ENCODE results near the gene EWSR1.

EWSR1 gene

GRCh38 chr22:29254286-29254660, 13.8 kb upstream of the EWSR1 start:
- H3K9me3 ChIP-seq (ENCODE audit: control insufficient read depth, insufficient read depth, low read length), result no peaks in the 10 kb centered on the region
- H3K9ac ChIP-seq (ENCODE audit: low read depth, low read length), result no peak overlapping the region
- no peaks in the 10 kb centered on the region for H3K27me3 ChIP-seq (ENCODE audit: control insufficient read depth, insufficient read depth, low read length)
- H3K4me1 ChIP-seq (ENCODE audit: control insufficient read depth, insufficient read depth, low read length), result no peaks in the 10 kb centered on the region
- H3K4me3 ChIP-seq (ENCODE audit: low read depth, low read length), result no peak overlapping the region
- peaks cover 4% of the 10 kb centered on the region for H3K36me3 ChIP-seq (ENCODE audit: control insufficient read depth, insufficient read depth, low read length)

GRCh38 chr22:29255064-29255621, 12.9 kb upstream of the EWSR1 start:
- Histone ChIP-seq H3K9ac (ENCODE audit: low read depth, low read length) (no peak overlapping the region), H3K36me3 (ENCODE audit: control insufficient read depth, insufficient read depth, low read length) (peaks cover 6% of the 10 kb centered on the region), H3K4me1 (ENCODE audit: control insufficient read depth, insufficient read depth, low read length) (no peaks in the 10 kb centered on the region), H3K27me3 (ENCODE audit: control insufficient read depth, insufficient read depth, low read length) (no peaks in the 10 kb centered on the region), H3K9me3 (ENCODE audit: control insufficient read depth, insufficient read depth, low read length) (no peaks in the 10 kb centered on the region), H3K4me3 (ENCODE audit: low read depth, low read length) (no peak overlapping the region)

GRCh38 chr22:29256606-29257325, 11.3 kb upstream of the EWSR1 start:
- H3K36me3 ChIP-seq (ENCODE audit: control insufficient read depth, insufficient read depth, low read length), result peaks cover 11% of the 10 kb centered on the region

GRCh38 chr22:29257751-29258181, 10.3 kb upstream of the EWSR1 start:
- Histone ChIP-seq H3K4me1 (ENCODE audit: control insufficient read depth, insufficient read depth, low read length) (no peaks in the 10 kb centered on the region), H3K9me3 (ENCODE audit: control insufficient read depth, insufficient read depth, low read length) (no peaks in the 10 kb centered on the region), H3K27me3 (ENCODE audit: control insufficient read depth, insufficient read depth, low read length) (no peaks in the 10 kb centered on the region), H3K9ac (ENCODE audit: low read depth, low read length) (no peak overlapping the region), H3K4me3 (ENCODE audit: low read depth, low read length) (no peak overlapping the region), H3K36me3 (ENCODE audit: control insufficient read depth, insufficient read depth, low read length) (peaks cover 11% of the 10 kb centered on the region)

More at GRCh38 chr22:29256606-29257325, 11.3 kb upstream of the EWSR1 start:
- no peaks in the 10 kb centered on the region for H3K27me3 ChIP-seq (ENCODE audit: control insufficient read depth, insufficient read depth, low read length)
- H3K4me3 ChIP-seq (ENCODE audit: low read depth, low read length), result no peak overlapping the region
- no peaks in the 10 kb centered on the region for H3K4me1 ChIP-seq (ENCODE audit: control insufficient read depth, insufficient read depth, low read length)
- no peak overlapping the region for H3K9ac ChIP-seq (ENCODE audit: low read depth, low read length)
- H3K9me3 ChIP-seq (ENCODE audit: control insufficient read depth, insufficient read depth, low read length), result no peaks in the 10 kb centered on the region

GRCh38 chr22:29258407-29259252, 9.4 kb upstream of the EWSR1 start:
- Histone ChIP-seq H3K9ac (ENCODE audit: low read depth, low read length) (no peak overlapping the region), H3K27me3 (ENCODE audit: control insufficient read depth, insufficient read depth, low read length) (no peaks in the 10 kb centered on the region), H3K9me3 (ENCODE audit: control insufficient read depth, insufficient read depth, low read length) (no peaks in the 10 kb centered on the region), H3K4me3 (ENCODE audit: low read depth, low read length) (no peak overlapping the region), H3K4me1 (ENCODE audit: control insufficient read depth, insufficient read depth, low read length) (no peaks in the 10 kb centered on the region), H3K36me3 (ENCODE audit: control insufficient read depth, insufficient read depth, low read length) (peaks cover 11% of the 10 kb centered on the region)

- Histone ChIP-seq H3K9me3 (ENCODE audit: control insufficient read depth, insufficient read depth, low read length) (no peaks in the 10 kb centered on the region), H3K4me1 (ENCODE audit: control insufficient read depth, insufficient read depth, low read length) (no peaks in the 10 kb centered on the region), H3K4me3 (ENCODE audit: low read depth, low read length) (no peak overlapping the region), H3K9ac (ENCODE audit: low read depth, low read length) (no peak overlapping the region), H3K27me3 (ENCODE audit: control insufficient read depth, insufficient read depth, low read length) (no peaks in the 10 kb centered on the region), H3K36me3 (ENCODE audit: control insufficient read depth, insufficient read depth, low read length) (peaks cover 15% of the 10 kb centered on the region)
Measured at GRCh38 chr22:29259253-29259899, 8.7 kb upstream of the EWSR1 start.

GRCh38 chr22:29260031-29260560, 8.0 kb upstream of the EWSR1 start:
- peaks cover 18% of the 10 kb centered on the region for H3K36me3 ChIP-seq (ENCODE audit: control insufficient read depth, insufficient read depth, low read length)
- H3K4me1 ChIP-seq (ENCODE audit: control insufficient read depth, insufficient read depth, low read length), result no peaks in the 10 kb centered on the region
- H3K4me3 ChIP-seq (ENCODE audit: low read depth, low read length), result no peak overlapping the region
- H3K27me3 ChIP-seq (ENCODE audit: control insufficient read depth, insufficient read depth, low read length), result no peaks in the 10 kb centered on the region
- no peak overlapping the region for H3K9ac ChIP-seq (ENCODE audit: low read depth, low read length)
- H3K9me3 ChIP-seq (ENCODE audit: control insufficient read depth, insufficient read depth, low read length), result no peaks in the 10 kb centered on the region

GRCh38 chr22:29260601-29261315, 7.3 kb upstream of the EWSR1 start:
- Histone ChIP-seq H3K36me3 (ENCODE audit: control insufficient read depth, insufficient read depth, low read length) (peaks cover 25% of the 10 kb centered on the region), H3K9ac (ENCODE audit: low read depth, low read length) (no peak overlapping the region), H3K9me3 (ENCODE audit: control insufficient read depth, insufficient read depth, low read length) (no peaks in the 10 kb centered on the region), H3K27me3 (ENCODE audit: control insufficient read depth, insufficient read depth, low read length) (no peaks in the 10 kb centered on the region), H3K4me1 (ENCODE audit: control insufficient read depth, insufficient read depth, low read length) (no peaks in the 10 kb centered on the region), H3K4me3 (ENCODE audit: low read depth, low read length) (no peak overlapping the region)

GRCh38 chr22:29263791-29264276, 4.2 kb upstream of the EWSR1 start:
- H3K9ac ChIP-seq (ENCODE audit: low read depth, low read length), result no peak overlapping the region
- H3K4me1 ChIP-seq (ENCODE audit: control insufficient read depth, insufficient read depth, low read length), result peaks cover 6% of the 10 kb centered on the region
- no peaks in the 10 kb centered on the region for H3K9me3 ChIP-seq (ENCODE audit: control insufficient read depth, insufficient read depth, low read length)
- no peaks in the 10 kb centered on the region for H3K27me3 ChIP-seq (ENCODE audit: control insufficient read depth, insufficient read depth, low read length)
- H3K4me3 ChIP-seq (ENCODE audit: low read depth, low read length), result no peak overlapping the region
- H3K36me3 ChIP-seq (ENCODE audit: control insufficient read depth, insufficient read depth, low read length), result peaks cover 33% of the 10 kb centered on the region

GRCh38 chr22:29265305-29265704, 2.8 kb upstream of the EWSR1 start:
- H3K9ac ChIP-seq (ENCODE audit: low read depth, low read length), result no peak overlapping the region
- H3K27me3 ChIP-seq (ENCODE audit: control insufficient read depth, insufficient read depth, low read length), result no peaks in the 10 kb centered on the region
- no peak overlapping the region for H3K4me3 ChIP-seq (ENCODE audit: low read depth, low read length)
- H3K36me3 ChIP-seq (ENCODE audit: control insufficient read depth, insufficient read depth, low read length), result peaks cover 30% of the 10 kb centered on the region
- peaks cover 10% of the 10 kb centered on the region for H3K4me1 ChIP-seq (ENCODE audit: control insufficient read depth, insufficient read depth, low read length)
- no peaks in the 10 kb centered on the region for H3K9me3 ChIP-seq (ENCODE audit: control insufficient read depth, insufficient read depth, low read length)

GRCh38 chr22:29265929-29266328, 2.1 kb upstream of the EWSR1 start:
- peaks cover 15% of the 10 kb centered on the region for H3K4me1 ChIP-seq (ENCODE audit: control insufficient read depth, insufficient read depth, low read length)
- H3K9ac ChIP-seq (ENCODE audit: low read depth, low read length), result no peak overlapping the region
- H3K9me3 ChIP-seq (ENCODE audit: control insufficient read depth, insufficient read depth, low read length), result no peaks in the 10 kb centered on the region
- no peak overlapping the region for H3K4me3 ChIP-seq (ENCODE audit: low read depth, low read length)
- peaks cover 27% of the 10 kb centered on the region for H3K36me3 ChIP-seq (ENCODE audit: control insufficient read depth, insufficient read depth, low read length)
- no peaks in the 10 kb centered on the region for H3K27me3 ChIP-seq (ENCODE audit: control insufficient read depth, insufficient read depth, low read length)
